Measurements from ENCODE around the gene CNTNAP5. TPM values are rescaled to one million over a fixed set of nuclear protein-coding genes. Genes with fewer than 3 reads are reported as not detected.

CNTNAP5 gene
- total RNA-seq, 1 donor from 2014 or later = 0.56 TPM

- no peaks in the 10 kb centered on the region for H3K36me3 Mint-ChIP-seq (ENCODE audit: low read depth)
- no peaks in the 10 kb centered on the region for H3K27me3 Mint-ChIP-seq (ENCODE audit: low read depth)
- no peaks in the 10 kb centered on the region for H3K4me1 Mint-ChIP-seq
- no peak overlapping the region for H3K27ac Mint-ChIP-seq (ENCODE audit: unreplicated experiment)
- no peak for DNase-seq (ENCODE audit: low read depth, low spot score)
- TF ChIP-seq CTCF (conservative IDR thresholded peaks at IDR 0.05) = no peak
- no peak overlapping the region for H3K4me3 Mint-ChIP-seq
- H3K9me3 Mint-ChIP-seq = peaks cover 3% of the 10 kb centered on the region
These were observed 633.3 kb downstream of the CNTNAP5 start for GRCh38 chr2:124658373-124658772.

- Mint-ChIP-seq H3K27ac (ENCODE audit: unreplicated experiment) (no peak overlapping the region), H3K36me3 (ENCODE audit: low read depth) (no peaks in the 10 kb centered on the region), H3K27me3 (ENCODE audit: low read depth) (no peaks in the 10 kb centered on the region), H3K4me3 (no peak overlapping the region), H3K9me3 (peaks cover 3% of the 10 kb centered on the region), H3K4me1 (no peaks in the 10 kb centered on the region)
- no peak for TF ChIP-seq CTCF (conservative IDR thresholded peaks at IDR 0.05)
- no peak for DNase-seq (ENCODE audit: low read depth, low spot score)
These were observed 636.5 kb downstream of the CNTNAP5 start for GRCh38 chr2:124661558-124661957.

- H3K9me3 Mint-ChIP-seq = peaks cover 3% of the 10 kb centered on the region
- H3K4me1 Mint-ChIP-seq = no peaks in the 10 kb centered on the region
- H3K36me3 Mint-ChIP-seq (ENCODE audit: low read depth) = no peaks in the 10 kb centered on the region
- no peak overlapping the region for H3K4me3 Mint-ChIP-seq
- no peaks in the 10 kb centered on the region for H3K27me3 Mint-ChIP-seq (ENCODE audit: low read depth)
- H3K27ac Mint-ChIP-seq (ENCODE audit: unreplicated experiment) = no peak overlapping the region
- TF ChIP-seq CTCF (conservative IDR thresholded peaks at IDR 0.05) = no peak
- no peak for DNase-seq (ENCODE audit: low read depth, low spot score)
These were observed 638.0 kb downstream of the CNTNAP5 start for GRCh38 chr2:124662946-124663644.

- no peaks in the 10 kb centered on the region for H3K36me3 Mint-ChIP-seq (ENCODE audit: low read depth)
- H3K27me3 Mint-ChIP-seq (ENCODE audit: low read depth) = no peaks in the 10 kb centered on the region
- H3K27ac Mint-ChIP-seq (ENCODE audit: unreplicated experiment) = no peak overlapping the region
- H3K9me3 Mint-ChIP-seq = peaks cover 3% of the 10 kb centered on the region
- no peak for DNase-seq (ENCODE audit: low read depth, low spot score)
- no peak overlapping the region for H3K4me3 Mint-ChIP-seq
- no peak for TF ChIP-seq CTCF (conservative IDR thresholded peaks at IDR 0.05)
- no peaks in the 10 kb centered on the region for H3K4me1 Mint-ChIP-seq
These were observed 638.5 kb downstream of the CNTNAP5 start for GRCh38 chr2:124663645-124663997.

GRCh38 chr2:124664363-124664762, 639.3 kb downstream of the CNTNAP5 start:
- H3K36me3 Mint-ChIP-seq (ENCODE audit: low read depth) = no peaks in the 10 kb centered on the region
- no peak overlapping the region for H3K4me3 Mint-ChIP-seq
- peaks cover 3% of the 10 kb centered on the region for H3K9me3 Mint-ChIP-seq
- no peaks in the 10 kb centered on the region for H3K27me3 Mint-ChIP-seq (ENCODE audit: low read depth)
- no peak for TF ChIP-seq CTCF (conservative IDR thresholded peaks at IDR 0.05)
- no peak overlapping the region for H3K27ac Mint-ChIP-seq (ENCODE audit: unreplicated experiment)
- no peak for DNase-seq (ENCODE audit: low read depth, low spot score)
- H3K4me1 Mint-ChIP-seq = no peaks in the 10 kb centered on the region
